GM12878 (cell line): ENCODE results near the gene CTNNAL1. TPM values are rescaled to one million over a fixed set of nuclear protein-coding genes. Genes with fewer than 3 reads are reported as not detected.
A peak's percentile ranks its signal among the peaks of the same experiment; 100 is the strongest.

ENCODE experiments used
- ATAC-seq: fragments of 200-7000 bp; cut with Tn5 transposase; 3 replicates; pipeline ENCODE4 v1.9.1; 2020; ENCODE audit warnings: mild to moderate bottlenecking, moderate library complexity
- BruUV-seq: library from RNA; stranded (reverse); fragments of 400-500 nt; replicated peaks from 2 replicates; lab custom pipeline; 2021; lab: Mats Ljungman, UMichigan
- CTCF ChIA-PET: fragments of 300-600 bp; sonication (Branson Sonifier 250); formaldehyde crosslinking; extraction: SDS; loops from one replicate; lab custom pipeline; 2021; ENCODE audit warnings: inconsistent platforms; lab: Yijun Ruan, JAX
- POLR2A ChIA-PET: fragments of 350-600 bp; formaldehyde crosslinking; extraction: SDS; loops from one replicate; lab custom pipeline; 2021; ENCODE audit warnings: inconsistent platforms; lab: Charles Lee
- RAD21 ChIA-PET: fragments of 300-600 bp; sonication (Branson Sonifier 250); formaldehyde crosslinking; loops from one replicate; lab custom pipeline; 2023; ENCODE audit warnings: antibody characterized with exemption; ENCODE audit not compliant: unreplicated experiment; lab: Charles Lee
- SMC1A ChIA-PET: fragments of 300-600 bp; sonication (Branson Sonifier 250); formaldehyde crosslinking; loops from one replicate; lab custom pipeline; 2023; ENCODE audit not compliant: unreplicated experiment, uncharacterized antibody; lab: Charles Lee
- DNase-seq: peaks from one replicate; pipeline ENCODE4 v3.0.0-alpha.2; 2011; ENCODE audit warnings: low read depth, low spot score
- FAIRE-seq: peaks from 3 replicates; lab custom pipeline; 2011; peaks lifted over from hg19 to GRCh38; lab: Jason Lieb, UNC
- H2AFZ ChIP-seq: 2 replicates; pipeline ENCODE4 v1.6.0; 2011; ENCODE audit warnings: low read depth, low read length, control low read depth; ENCODE audit not compliant: control insufficient read depth
- H3K27ac ChIP-seq: 2 replicates; pipeline ENCODE4 v1.5.1; 2011; ENCODE audit warnings: control low read depth; ENCODE audit not compliant: control insufficient read depth, insufficient read depth
- H3K27me3 ChIP-seq, 2 experiments: replicated peaks in 1 of 2; 2 replicates each; pipeline versions ENCODE4 v1.6.0 to v1.6.1; 2011; ENCODE audit warnings: low read length in 1 of 2; ENCODE audit not compliant: control insufficient read depth in 2 of 2, insufficient read depth in 2 of 2
- H3K36me3 ChIP-seq, 2 experiments: 2 replicates each; pipeline ENCODE4 v1.5.1; 2011; ENCODE audit warnings: low read length in 1 of 2; ENCODE audit not compliant: control insufficient read depth in 2 of 2, insufficient read depth in 2 of 2
- H3K4me1 ChIP-seq: 2 replicates; pipeline ENCODE4 v1.6.1; 2011; ENCODE audit warnings: mild to moderate bottlenecking, low read length, moderate library complexity, mixed read lengths; ENCODE audit not compliant: control insufficient read depth, insufficient read depth
- H3K4me2 ChIP-seq: 2 replicates; pipeline ENCODE4 v1.6.0; 2011; ENCODE audit warnings: control low read depth; ENCODE audit not compliant: control insufficient read depth, insufficient read depth
- H3K4me3 ChIP-seq: fragments of 200-600 bp; sonication (generic); 2 replicates; pipeline ENCODE4 v1.5.1; 2016
- H3K79me2 ChIP-seq: 2 replicates; pipeline ENCODE4 v1.6.0; 2011; ENCODE audit warnings: low read length; ENCODE audit not compliant: control insufficient read depth, insufficient read depth
- H3K9ac ChIP-seq: 2 replicates; pipeline ENCODE4 v1.8.0; 2011; ENCODE audit warnings: low read length, control low read depth, mixed read lengths; ENCODE audit not compliant: control insufficient read depth, insufficient read depth
- H3K9me3 ChIP-seq: replicated peaks from 3 replicates; pipeline ENCODE4 v1.5.1; 2011; ENCODE audit warnings: mild to moderate bottlenecking, low read length; ENCODE audit not compliant: control insufficient read depth, insufficient read depth
- H4K20me1 ChIP-seq: 2 replicates; pipeline ENCODE4 v1.6.0; 2011; ENCODE audit not compliant: control insufficient read depth, insufficient read depth
- CBFB ChIP-seq: IDR thresholded peaks from 2 replicates; pipeline ENCODE4 v1.6.1; 2016; ENCODE audit warnings: antibody characterized with exemption, low read depth
- EGR1 ChIP-seq, 2 experiments: IDR thresholded peaks; 1 replicate in 1 of 2; 2 replicates in 1 of 2; pipeline ENCODE4 v1.6.1; 2011 to 2012; ENCODE audit warnings: low read depth in 2 of 2, low read length in 2 of 2, borderline replicate concordance in 1 of 2, mild to moderate bottlenecking in 1 of 2, moderate library complexity in 1 of 2
- FOS ChIP-seq: IDR thresholded peaks from 3 replicates; pipeline ENCODE4 v1.6.1; 2011; ENCODE audit warnings: borderline replicate concordance; ENCODE audit not compliant: insufficient read length; ENCODE audit errors: extremely low read depth
- KAT2A ChIP-seq: conservative IDR thresholded peaks from 2 replicates; pipeline ENCODE4 v1.6.1; 2011; ENCODE audit warnings: low read depth, low read length; ENCODE audit not compliant: control insufficient read depth
- NFYB ChIP-seq: IDR thresholded peaks from 2 replicates; pipeline ENCODE4 v1.6.1; 2011; ENCODE audit warnings: low read depth, mild to moderate bottlenecking, low read length, improper control_type of control experiment, moderate library complexity; ENCODE audit not compliant: insufficient read depth
- NR2C2 ChIP-seq: IDR thresholded peaks from 2 replicates; pipeline ENCODE4 v1.6.1; 2011; ENCODE audit warnings: borderline replicate concordance, low read depth; ENCODE audit not compliant: control insufficient read depth, insufficient read length
- POU2F2 ChIP-seq: IDR thresholded peaks from 3 replicates; pipeline ENCODE4 v1.6.1; 2011; ENCODE audit warnings: low read depth, mild to moderate bottlenecking, low read length, borderline replicate concordance
- RUNX3 ChIP-seq: IDR thresholded peaks from 2 replicates; pipeline ENCODE4 v1.6.1; 2012; ENCODE audit warnings: low read length, inconsistent platforms
- STAT1 ChIP-seq: fragments of 450-650 bp; conservative IDR thresholded peaks from 2 replicates; pipeline ENCODE4 v1.6.1; 2014; ENCODE audit warnings: antibody characterized with exemption, mild to moderate bottlenecking
- TCF7 ChIP-seq: IDR thresholded peaks from 2 replicates; pipeline ENCODE4 v1.6.1; 2014; ENCODE audit warnings: antibody characterized with exemption, borderline replicate concordance
- ZNF217 ChIP-seq: fragments of 450-650 bp; IDR thresholded peaks from 2 replicates; pipeline ENCODE4 v1.6.1; 2017; ENCODE audit warnings: antibody characterized with exemption, mild to moderate bottlenecking
- ZNF274 ChIP-seq: IDR thresholded peaks from one replicate; pipeline ENCODE4 v1.8.0; 2011; ENCODE audit not compliant: insufficient read length, insufficient read depth
- ZZZ3 ChIP-seq: IDR thresholded peaks from 2 replicates; pipeline ENCODE4 v1.6.1; 2011; ENCODE audit warnings: low read depth; ENCODE audit not compliant: control insufficient read depth, insufficient read length
- WGBS: methylation state at CpG from one replicate; pipeline ENCODE4 v1.1.6; 2016; ENCODE audit warnings: low lambda C conversion rate; ENCODE audit not compliant: insufficient replicate concordance, insufficient coverage; ENCODE audit errors: missing lambda C conversion rate; 5-methylcytosine and 5-hydroxymethylcytosine counted together
- in situ Hi-C: fragments of 300-500 bp; cut with MboI; formaldehyde crosslinking; loops from 9 replicates; pipeline ENCODE4 v1.14.3; 2018; ENCODE audit warnings: mixed read lengths
- intact Hi-C: fragments of 100-400 bp; cut with micrococcal nuclease; formaldehyde crosslinking; loops from one replicate; pipeline ENCODE4 v1.14.2; 2022; ENCODE audit not compliant: unreplicated experiment
- polyA plus RNA-seq, 11 experiments: library from polyadenylated mRNA; depleted of rRNA in 4 of 11; unstranded in 6 of 11; stranded (reverse) in 5 of 11; fragments of >200 nt; fragmentation: Nextera tagmentation in 4 of 11; fragmentation: Illumina TruSeq in 1 of 11; extraction: Ambion mirVana in 4 of 11; extraction: Trizol in 1 of 11; gene quantifications; 1 replicate in 1 of 11; 2 replicates in 10 of 11; pipeline versions ENCODE4 v1.2.1 to v1.2.3, GENCODE V29; 2011 to 2016; ENCODE audit warnings: inconsistent platforms in 2 of 11, missing spikeins in 2 of 11, low read depth in 1 of 11
- total RNA-seq, 4 experiments: library from RNA; depleted of rRNA in 3 of 4; stranded (reverse); fragments of >200 nt in 3 of 4; fragmentation: Illumina TruSeq in 1 of 4; extraction: Trizol in 1 of 4; gene quantifications; 2 replicates each; pipeline versions ENCODE4 v1.2.1 to v1.2.3, GENCODE V29; 2013 to 2021
- TF ChIP-seq, protein P1 (sequence below): IDR thresholded peaks from 2 replicates; pipeline ENCODE4 v1.6.1; 2012; ENCODE audit warnings: low read length, inconsistent platforms
- TF ChIP-seq, protein P2 (sequence below): IDR thresholded peaks from 2 replicates; pipeline ENCODE4 v1.6.1; 2011; ENCODE audit warnings: mild to moderate bottlenecking, low read depth, low read length, moderate library complexity; ENCODE audit not compliant: insufficient replicate concordance
- TF ChIP-seq, protein P3 (sequence below): fragments of 450-650 bp; IDR thresholded peaks from 2 replicates; pipeline ENCODE4 v1.6.1; 2016; ENCODE audit warnings: mild to moderate bottlenecking
- TF ChIP-seq, protein P4 (sequence below): fragments of 450-650 bp; IDR thresholded peaks from 2 replicates; pipeline ENCODE4 v1.6.1; 2017; ENCODE audit warnings: antibody characterized with exemption, mild to moderate bottlenecking, moderate library complexity

CTNNAL1 gene
- total and polyA plus RNA-seq, 10 of the 15 experiments (the other 5 are each of a cell fraction or from before 2014, with no cell fraction given), result 16.3 to 82.5 (median 45.2) TPM

DNA sequence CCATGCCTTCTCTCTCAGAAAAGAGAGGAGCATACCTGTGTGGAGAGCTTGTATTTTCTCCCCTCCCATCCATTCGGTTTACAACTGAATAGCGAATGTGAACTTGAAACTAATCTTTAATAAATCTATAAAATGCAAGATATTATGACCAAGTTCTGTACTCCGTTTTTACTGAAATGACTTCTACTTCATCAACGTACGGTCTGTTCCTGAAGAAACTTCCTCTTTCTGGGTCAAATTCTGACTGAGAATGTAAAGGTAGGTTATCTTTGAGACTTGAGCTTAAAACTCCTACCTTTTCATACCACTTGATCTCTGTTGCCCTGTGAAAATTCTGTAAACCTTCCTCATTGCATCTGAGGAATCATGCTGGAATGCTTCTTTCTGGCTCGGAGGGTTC lies 4.2 kb upstream of the CTNNAL1 start:
- Histone ChIP-seq H3K9ac (0 out of 2 replicates have a peak overlapping the region, but pooled peaks have one; percentile 15), H4K20me1 (no peaks in the 10 kb centered on the region), H3K79me2 (peaks cover 2% of the 10 kb centered on the region; the same call in 1 of the 2 replicates), H3K27ac (peak overlapping the region; percentile 27; the same call in 1 of the 2 replicates), H3K27me3 (no peaks in the 10 kb centered on the region), H3K4me1 (peaks cover 13% of the 10 kb centered on the region), H3K4me3 (no peak overlapping the region; the same call in 1 of the 2 replicates), H3K36me3 (no peaks in the 10 kb centered on the region; a peak in 1 of 4 replicates), H3K4me2 (peak overlapping the region; percentile 70), H2AFZ (peak overlapping the region; percentile 24), H3K9me3 (no peaks in the 10 kb centered on the region)
- BruUV-seq, result no TSS peak
- DNase-seq (no peak), ATAC-seq (peak; percentile 20), FAIRE-seq (no peak)
- intact Hi-C loops, result loop anchor here (10.0 kb wide), 1 partner anchor 397 kb away; no protein-coding TSS in a partner anchor
- CTCF ChIA-PET, result interaction anchor here (0.7 to 2.0 kb wide), 6 partner anchors 10 to 69 kb away, joined by 3 to 5 read pairs (median 3); no protein-coding TSS in a partner anchor
- SMC1A ChIA-PET, result interaction anchor here (0.7 to 2.2 kb wide), 9 partner anchors 9 to 442 kb away, joined by 3 to 6 read pairs (median 3); partner anchors contain the start of gene TMEM245
- under 1% methylated on average over 6 of the region's 6 CpGs for WGBS
- POLR2A ChIA-PET, result no interaction called here
- in situ Hi-C loops, result loop anchor here (5.0 kb wide), 1 partner anchor 50 kb away; no protein-coding TSS in a partner anchor
- RAD21 ChIA-PET, result interaction anchor here (0.8 to 1.5 kb wide), 5 partner anchors 35 to 394 kb away, joined by 3 read pairs; no protein-coding TSS in a partner anchor
- TF ChIP-seq CBFB, result no peak
- no peak for TF ChIP-seq KAT2A
- TF ChIP-seq EGR1 (IDR thresholded peaks at IDR 0.05; ENCODE audit: borderline replicate concordance in 1 of 2, low read depth in 2 of 2, low read length in 2 of 2), result no peak
- TF ChIP-seq, protein P1, sequence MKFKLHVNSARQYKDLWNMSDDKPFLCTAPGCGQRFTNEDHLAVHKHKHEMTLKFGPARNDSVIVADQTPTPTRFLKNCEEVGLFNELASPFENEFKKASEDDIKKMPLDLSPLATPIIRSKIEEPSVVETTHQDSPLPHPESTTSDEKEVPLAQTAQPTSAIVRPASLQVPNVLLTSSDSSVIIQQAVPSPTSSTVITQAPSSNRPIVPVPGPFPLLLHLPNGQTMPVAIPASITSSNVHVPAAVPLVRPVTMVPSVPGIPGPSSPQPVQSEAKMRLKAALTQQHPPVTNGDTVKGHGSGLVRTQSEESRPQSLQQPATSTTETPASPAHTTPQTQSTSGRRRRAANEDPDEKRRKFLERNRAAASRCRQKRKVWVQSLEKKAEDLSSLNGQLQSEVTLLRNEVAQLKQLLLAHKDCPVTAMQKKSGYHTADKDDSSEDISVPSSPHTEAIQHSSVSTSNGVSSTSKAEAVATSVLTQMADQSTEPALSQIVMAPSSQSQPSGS, result peak; percentile 68; the same call in 1 of the 2 replicates
- TF ChIP-seq NFYB, result no peak
- peak; percentile 52 for TF ChIP-seq RUNX3
- TF ChIP-seq, protein P2, sequence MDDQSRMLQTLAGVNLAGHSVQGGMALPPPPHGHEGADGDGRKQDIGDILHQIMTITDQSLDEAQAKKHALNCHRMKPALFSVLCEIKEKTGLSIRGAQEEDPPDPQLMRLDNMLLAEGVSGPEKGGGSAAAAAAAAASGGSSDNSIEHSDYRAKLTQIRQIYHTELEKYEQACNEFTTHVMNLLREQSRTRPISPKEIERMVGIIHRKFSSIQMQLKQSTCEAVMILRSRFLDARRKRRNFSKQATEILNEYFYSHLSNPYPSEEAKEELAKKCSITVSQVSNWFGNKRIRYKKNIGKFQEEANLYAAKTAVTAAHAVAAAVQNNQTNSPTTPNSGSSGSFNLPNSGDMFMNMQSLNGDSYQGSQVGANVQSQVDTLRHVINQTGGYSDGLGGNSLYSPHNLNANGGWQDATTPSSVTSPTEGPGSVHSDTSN, result no peak
- TF ChIP-seq, protein P3, sequence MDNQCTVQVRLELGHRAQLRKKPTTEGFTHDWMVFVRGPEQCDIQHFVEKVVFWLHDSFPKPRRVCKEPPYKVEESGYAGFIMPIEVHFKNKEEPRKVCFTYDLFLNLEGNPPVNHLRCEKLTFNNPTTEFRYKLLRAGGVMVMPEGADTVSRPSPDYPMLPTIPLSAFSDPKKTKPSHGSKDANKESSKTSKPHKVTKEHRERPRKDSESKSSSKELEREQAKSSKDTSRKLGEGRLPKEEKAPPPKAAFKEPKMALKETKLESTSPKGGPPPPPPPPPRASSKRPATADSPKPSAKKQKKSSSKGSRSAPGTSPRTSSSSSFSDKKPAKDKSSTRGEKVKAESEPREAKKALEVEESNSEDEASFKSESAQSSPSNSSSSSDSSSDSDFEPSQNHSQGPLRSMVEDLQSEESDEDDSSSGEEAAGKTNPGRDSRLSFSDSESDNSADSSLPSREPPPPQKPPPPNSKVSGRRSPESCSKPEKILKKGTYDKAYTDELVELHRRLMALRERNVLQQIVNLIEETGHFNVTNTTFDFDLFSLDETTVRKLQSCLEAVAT, result no peak
- TF ChIP-seq, protein P4, sequence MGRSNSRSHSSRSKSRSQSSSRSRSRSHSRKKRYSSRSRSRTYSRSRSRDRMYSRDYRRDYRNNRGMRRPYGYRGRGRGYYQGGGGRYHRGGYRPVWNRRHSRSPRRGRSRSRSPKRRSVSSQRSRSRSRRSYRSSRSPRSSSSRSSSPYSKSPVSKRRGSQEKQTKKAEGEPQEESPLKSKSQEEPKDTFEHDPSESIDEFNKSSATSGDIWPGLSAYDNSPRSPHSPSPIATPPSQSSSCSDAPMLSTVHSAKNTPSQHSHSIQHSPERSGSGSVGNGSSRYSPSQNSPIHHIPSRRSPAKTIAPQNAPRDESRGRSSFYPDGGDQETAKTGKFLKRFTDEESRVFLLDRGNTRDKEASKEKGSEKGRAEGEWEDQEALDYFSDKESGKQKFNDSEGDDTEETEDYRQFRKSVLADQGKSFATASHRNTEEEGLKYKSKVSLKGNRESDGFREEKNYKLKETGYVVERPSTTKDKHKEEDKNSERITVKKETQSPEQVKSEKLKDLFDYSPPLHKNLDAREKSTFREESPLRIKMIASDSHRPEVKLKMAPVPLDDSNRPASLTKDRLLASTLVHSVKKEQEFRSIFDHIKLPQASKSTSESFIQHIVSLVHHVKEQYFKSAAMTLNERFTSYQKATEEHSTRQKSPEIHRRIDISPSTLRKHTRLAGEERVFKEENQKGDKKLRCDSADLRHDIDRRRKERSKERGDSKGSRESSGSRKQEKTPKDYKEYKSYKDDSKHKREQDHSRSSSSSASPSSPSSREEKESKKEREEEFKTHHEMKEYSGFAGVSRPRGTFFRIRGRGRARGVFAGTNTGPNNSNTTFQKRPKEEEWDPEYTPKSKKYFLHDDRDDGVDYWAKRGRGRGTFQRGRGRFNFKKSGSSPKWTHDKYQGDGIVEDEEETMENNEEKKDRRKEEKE, result no peak
- TF ChIP-seq FOS, result no peak
- no peak for TF ChIP-seq ZZZ3
- TF ChIP-seq TCF7, result no peak
- TF ChIP-seq ZNF217, result no peak
- no peak for TF ChIP-seq POU2F2
- TF ChIP-seq NR2C2, result no peak
- no peak for TF ChIP-seq STAT1
- TF ChIP-seq ZNF274, result no peak
